AG09319 (cell line): ENCODE data around the gene PRKCZ.

ENCODE experiments used
- DNase-seq: peaks from one replicate; pipeline ENCODE4 v3.0.0-alpha.2; 2010; ENCODE audit warnings: low read depth; ENCODE audit errors: extremely low read depth
- TF ChIP-seq, protein P1 (sequence below): IDR thresholded peaks from 2 replicates; pipeline ENCODE4 v1.5.1; 2011; ENCODE audit warnings: low read depth, mild to moderate bottlenecking, inconsistent platforms, low read length, moderate library complexity

PRKCZ gene

DNA sequence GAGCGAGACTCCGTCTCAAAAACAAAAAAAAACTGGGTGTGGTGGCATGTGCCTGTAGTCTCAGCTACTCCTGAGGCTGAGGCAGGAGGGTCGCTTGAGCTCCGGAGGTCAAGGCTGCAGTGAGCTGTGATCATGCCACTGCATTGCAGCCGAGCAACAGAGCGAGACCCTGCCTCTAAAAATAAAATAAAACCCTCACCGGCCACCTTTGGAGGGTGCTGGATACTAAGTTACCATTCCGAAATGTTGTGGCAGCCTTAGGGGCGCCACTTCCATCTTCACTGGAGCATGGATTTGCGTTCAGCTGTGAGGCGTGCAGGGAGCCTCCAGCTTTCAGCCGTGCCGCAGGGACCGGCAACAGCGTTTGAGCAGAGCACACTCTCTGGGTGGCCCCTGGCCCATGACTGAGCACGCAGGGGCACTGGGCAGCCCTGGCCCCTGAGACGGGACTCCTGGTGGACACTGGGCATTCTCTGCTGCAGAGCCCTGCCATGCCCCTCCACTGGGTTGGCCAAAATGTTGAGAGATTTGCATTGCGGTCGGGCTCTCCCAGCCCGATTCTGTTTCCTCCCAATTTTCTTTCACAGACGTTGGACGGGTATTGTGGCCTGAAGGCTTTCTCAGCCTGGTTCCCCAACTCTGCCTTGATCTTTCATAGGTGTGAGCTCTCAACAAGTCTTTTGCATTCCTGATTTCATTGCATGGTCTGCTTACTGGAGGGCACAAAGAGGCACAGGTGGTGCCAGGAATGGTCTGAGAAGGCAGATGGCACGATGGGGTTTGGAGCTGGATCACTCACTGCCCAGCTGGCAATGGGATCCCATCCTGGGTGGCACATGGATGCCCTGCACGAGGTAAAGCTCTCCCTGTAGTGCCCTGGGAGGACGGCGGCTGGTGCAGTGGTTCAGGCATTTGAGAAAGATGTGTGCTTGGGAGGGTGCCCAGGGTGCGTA is 40.8 kb upstream of the PRKCZ start:
- TF ChIP-seq, protein P1, sequence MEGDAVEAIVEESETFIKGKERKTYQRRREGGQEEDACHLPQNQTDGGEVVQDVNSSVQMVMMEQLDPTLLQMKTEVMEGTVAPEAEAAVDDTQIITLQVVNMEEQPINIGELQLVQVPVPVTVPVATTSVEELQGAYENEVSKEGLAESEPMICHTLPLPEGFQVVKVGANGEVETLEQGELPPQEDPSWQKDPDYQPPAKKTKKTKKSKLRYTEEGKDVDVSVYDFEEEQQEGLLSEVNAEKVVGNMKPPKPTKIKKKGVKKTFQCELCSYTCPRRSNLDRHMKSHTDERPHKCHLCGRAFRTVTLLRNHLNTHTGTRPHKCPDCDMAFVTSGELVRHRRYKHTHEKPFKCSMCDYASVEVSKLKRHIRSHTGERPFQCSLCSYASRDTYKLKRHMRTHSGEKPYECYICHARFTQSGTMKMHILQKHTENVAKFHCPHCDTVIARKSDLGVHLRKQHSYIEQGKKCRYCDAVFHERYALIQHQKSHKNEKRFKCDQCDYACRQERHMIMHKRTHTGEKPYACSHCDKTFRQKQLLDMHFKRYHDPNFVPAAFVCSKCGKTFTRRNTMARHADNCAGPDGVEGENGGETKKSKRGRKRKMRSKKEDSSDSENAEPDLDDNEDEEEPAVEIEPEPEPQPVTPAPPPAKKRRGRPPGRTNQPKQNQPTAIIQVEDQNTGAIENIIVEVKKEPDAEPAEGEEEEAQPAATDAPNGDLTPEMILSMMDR: no peak
- DNase-seq: no peak

DNA sequence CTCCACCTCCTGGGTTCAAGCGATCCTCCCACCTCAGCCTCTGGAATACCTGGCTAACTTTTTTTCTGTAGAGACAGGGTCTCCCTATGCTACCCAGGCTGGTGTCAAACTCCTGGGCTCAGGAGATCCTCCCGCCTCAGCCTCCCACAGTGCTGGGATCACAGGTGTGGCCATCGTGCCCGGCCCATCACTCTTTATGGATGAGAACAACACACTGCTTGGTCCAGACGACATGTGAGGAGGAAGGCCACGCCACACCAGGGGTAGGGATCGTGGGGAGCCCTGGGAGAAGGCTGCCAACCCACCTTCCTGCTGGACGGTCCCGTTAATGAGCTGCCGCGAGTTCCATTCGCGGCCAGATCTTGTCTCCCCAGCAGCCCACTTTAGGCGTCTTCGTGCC is 36.0 kb upstream of the PRKCZ start:
- DNase-seq: no peak
- TF ChIP-seq, protein P1: no peak

DNA sequence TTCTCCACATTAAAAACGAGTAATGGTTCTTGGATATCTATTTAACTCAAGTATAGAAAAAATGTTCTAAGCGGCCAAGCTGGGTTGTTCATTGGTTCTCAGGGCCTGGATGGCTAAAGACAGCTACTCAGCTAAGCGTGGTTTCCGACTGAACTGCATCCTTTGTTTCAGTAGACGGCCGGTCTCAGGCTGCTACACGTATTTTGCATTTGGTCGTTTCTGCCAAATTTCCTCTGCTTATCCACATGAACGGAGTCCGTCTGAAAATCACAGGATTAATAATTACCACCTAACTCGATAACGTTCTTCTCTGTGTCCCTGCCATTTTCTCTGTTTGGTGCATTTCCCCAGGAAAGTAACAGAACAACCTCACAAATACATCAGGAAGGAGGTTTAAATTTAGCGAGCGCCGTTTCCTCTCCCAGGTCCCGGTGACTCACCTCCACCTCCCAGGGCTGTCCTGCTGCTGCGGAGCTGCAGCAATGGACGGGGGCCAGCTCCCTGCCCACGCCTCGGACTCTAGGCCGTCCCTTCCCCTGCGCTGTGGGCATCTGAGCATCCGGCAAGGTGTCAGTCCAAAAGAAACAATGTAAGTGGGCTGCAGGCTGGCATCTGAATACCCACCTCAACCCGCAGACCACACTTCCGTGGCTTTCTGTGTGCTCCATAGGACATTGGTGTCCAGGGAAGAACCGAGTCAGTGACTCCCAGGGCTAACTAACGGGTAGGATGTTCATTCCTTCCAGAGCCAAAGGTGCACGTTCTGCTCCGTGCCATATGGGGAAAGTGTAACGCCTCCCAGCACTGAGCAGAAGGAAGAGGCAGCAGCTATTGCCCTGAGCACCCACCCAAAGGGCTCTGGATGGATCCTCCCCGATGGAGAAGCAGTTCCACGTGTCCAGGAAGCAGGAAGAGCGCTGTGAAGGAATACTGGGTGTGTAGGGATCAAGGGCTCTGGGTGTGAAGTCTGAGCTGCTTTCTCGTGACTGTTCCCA is 35.2 kb upstream of the PRKCZ start:
- DNase-seq: no peak
- TF ChIP-seq, protein P1: no peak

DNA sequence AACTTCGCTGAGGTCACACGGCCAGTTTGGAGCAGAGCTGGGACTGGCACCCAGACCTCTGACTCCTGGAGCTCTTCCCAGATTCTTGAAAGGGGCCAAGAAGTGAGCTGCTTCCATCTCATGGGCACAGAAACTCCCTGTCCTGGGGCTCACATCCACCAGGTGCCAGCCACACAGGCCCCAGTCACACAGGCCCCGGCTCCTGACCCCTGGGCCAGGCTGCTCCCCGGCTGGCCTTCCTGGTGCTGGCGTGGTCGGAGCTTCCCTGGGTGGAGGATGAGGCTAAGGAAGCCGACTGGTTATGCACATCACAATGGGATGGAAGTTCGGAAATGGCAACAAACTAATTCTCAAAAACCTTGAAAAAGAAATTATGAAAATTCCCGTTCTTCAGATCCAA is 34.1 kb upstream of the PRKCZ start:
- no peak for DNase-seq
- TF ChIP-seq, protein P1: no peak

DNA sequence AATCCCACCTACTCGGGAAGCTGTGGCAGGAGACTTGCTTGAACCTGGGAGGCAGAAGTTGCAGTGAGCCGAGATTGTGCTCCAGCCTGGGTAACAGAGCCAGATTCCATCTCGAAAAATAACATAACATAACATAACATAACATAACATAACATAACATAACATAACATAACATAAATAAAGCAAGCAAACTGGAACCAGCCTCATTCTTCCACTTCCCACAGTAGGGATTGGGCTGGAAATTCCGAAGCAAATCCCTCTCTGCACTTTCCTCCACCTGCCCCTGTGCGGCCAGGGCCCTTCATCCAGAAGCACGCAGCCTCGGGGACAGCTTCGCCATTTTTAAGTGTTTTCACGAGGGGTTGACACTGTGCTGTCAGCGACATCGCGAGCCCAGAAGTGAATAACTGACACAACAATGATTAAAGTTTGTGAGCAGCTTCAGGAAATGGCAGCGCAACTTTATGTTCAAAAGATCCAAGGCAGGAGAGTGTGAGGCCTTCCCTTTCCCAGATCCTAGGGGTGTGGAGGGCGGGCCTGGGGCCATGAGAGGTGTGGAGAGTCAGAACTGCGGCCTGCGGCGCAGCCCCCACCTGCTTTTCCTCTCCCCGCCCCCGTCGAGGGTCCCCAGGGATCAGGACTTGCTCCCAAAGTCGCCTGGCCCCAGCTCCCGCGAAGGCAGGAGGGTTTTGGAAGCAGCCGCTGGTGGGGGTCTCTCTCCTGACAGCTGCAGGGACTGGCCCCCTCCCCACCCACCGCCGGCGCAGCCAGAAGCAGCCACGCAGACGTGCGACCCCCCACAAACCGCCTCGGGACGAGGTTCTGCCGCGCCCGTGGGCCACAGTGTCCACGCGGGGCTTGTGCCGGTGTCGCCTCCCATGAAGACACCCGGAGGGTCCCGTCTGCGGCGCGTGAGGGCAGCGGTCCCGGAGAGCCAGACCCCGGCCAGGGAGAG is 31.7 kb upstream of the PRKCZ start:
- TF ChIP-seq, protein P1: no peak

DNA sequence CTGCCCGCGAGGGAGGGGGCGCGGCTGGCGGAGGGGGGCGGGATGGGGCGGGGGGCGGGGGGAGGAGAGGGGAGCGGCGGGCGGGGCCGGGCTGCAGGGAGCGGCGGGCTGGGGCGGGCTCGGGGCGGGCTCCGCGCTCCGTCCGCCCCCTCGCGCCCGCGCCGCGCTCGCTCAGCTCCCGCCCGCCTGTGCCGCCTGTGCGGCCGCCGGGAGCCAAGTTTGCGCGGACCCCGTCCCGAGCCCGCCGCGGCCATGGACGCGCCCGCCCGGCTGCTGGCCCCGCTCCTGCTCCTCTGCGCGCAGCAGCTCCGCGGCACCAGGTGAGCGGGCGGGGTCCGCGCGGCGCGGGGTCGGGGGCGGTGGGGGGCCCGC is 31.1 kb upstream of the PRKCZ start, which contains the start of gene GABRD:
Gene GABRD, plus strand, starts transcription at position 174 of the 372 bp plus-strand sequence. Its CDS starts 79 bp downstream, at position 253.
- TF ChIP-seq, protein P1: no peak
- no peak for DNase-seq

More for the DNA sequence above, 31.7 kb upstream of the PRKCZ start:
- DNase-seq: no peak
